C4-2B (cell line): Measurements from ENCODE around the gene APOBEC3A.
"Not testable (repeated sequence)": the region's sequence is repeated elsewhere in the genome, so short reads cannot be mapped to it uniquely, and the experiment has no call there.

ENCODE experiments used
- H3K27ac ChIP-seq: fragments of 450-650 bp; 2 replicates; pipeline ENCODE4 v1.5.1; 2017
- ZFX ChIP-seq: fragments of 450-650 bp; IDR thresholded peaks from 2 replicates; pipeline ENCODE4 v1.6.1; 2017
- TF ChIP-seq, protein P1 (sequence below): fragments of 450-650 bp; conservative IDR thresholded peaks from 2 replicates; pipeline ENCODE4 v1.5.1; 2017; ENCODE audit warnings: mild to moderate bottlenecking

The APOBEC3A gene

DNA sequence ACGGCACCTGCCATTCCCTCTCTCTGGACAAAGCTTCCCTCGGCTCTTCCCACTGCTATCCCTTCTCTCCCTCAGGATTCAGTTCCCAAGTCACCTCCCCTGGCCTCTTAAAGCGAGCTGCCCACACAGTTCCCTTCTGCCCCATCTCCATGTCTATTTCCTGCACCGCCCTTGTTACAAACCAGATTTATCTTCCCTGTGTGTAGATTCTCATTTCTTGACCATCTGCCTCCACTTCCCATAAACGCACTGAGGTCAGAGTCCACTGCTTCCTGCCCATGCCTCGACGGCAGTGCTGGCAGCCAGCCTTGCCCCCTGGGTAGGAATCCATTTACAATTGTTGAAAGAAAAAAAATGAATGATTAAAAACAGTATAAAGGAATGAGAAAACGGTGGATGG is 13.1 kb downstream of the APOBEC3A start:
- no peak overlapping the region for H3K27ac ChIP-seq

DNA sequence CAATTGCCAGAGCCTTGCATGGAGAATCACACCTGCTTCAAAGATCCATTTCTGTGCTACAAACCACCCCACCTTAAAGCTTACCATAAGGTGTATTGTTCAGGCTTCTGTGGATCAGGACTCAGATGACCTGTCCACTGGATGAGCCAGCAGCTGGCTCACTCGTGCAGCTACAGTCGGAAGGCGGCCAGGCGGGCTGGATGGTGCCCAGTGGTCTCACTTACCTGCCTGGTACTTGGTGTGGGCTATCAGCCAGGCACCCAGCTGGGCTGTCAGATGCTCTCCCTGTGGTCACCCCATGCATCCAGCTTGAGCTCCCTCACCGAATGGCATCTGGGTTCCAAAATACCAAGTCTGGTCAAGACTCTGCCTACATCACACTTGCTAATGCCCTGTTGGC is 13.8 kb downstream of the APOBEC3A start:
- H3K27ac ChIP-seq = no peak overlapping the region
- no peak for TF ChIP-seq ZFX
- TF ChIP-seq, protein P1, sequence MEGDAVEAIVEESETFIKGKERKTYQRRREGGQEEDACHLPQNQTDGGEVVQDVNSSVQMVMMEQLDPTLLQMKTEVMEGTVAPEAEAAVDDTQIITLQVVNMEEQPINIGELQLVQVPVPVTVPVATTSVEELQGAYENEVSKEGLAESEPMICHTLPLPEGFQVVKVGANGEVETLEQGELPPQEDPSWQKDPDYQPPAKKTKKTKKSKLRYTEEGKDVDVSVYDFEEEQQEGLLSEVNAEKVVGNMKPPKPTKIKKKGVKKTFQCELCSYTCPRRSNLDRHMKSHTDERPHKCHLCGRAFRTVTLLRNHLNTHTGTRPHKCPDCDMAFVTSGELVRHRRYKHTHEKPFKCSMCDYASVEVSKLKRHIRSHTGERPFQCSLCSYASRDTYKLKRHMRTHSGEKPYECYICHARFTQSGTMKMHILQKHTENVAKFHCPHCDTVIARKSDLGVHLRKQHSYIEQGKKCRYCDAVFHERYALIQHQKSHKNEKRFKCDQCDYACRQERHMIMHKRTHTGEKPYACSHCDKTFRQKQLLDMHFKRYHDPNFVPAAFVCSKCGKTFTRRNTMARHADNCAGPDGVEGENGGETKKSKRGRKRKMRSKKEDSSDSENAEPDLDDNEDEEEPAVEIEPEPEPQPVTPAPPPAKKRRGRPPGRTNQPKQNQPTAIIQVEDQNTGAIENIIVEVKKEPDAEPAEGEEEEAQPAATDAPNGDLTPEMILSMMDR = no peak

More for the DNA sequence above, 13.1 kb downstream of the APOBEC3A start:
- no peak for TF ChIP-seq ZFX
- TF ChIP-seq, protein P1 = no peak

DNA sequence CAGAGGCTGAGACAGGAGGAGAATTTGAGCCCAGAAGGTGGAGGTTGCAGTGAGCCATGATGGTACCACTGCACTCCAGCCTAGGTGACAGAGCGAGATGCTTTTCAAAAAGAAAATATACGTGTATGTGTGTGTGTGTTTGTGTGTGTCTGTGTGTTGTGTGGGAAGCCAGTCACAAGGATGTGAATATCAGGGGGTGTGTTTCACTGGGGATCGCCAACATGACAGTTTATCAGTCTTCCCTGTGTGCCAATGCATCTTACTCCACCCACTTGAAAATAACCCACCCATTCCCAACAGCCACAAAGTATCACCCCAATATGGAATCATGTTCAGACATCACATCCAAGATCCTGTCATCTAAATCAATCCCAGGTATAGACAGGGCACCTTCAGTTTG is 14.4 kb downstream of the APOBEC3A start:
- no peak overlapping the region for H3K27ac ChIP-seq
- TF ChIP-seq ZFX = no peak
- TF ChIP-seq, protein P1 = no peak

- no peak overlapping the region for H3K27ac ChIP-seq
- TF ChIP-seq, protein P1 = no peak
- no peak for TF ChIP-seq ZFX
These were observed 15.1 kb downstream of the APOBEC3A start for GRCh38 chr22:38972558-38972957.

DNA sequence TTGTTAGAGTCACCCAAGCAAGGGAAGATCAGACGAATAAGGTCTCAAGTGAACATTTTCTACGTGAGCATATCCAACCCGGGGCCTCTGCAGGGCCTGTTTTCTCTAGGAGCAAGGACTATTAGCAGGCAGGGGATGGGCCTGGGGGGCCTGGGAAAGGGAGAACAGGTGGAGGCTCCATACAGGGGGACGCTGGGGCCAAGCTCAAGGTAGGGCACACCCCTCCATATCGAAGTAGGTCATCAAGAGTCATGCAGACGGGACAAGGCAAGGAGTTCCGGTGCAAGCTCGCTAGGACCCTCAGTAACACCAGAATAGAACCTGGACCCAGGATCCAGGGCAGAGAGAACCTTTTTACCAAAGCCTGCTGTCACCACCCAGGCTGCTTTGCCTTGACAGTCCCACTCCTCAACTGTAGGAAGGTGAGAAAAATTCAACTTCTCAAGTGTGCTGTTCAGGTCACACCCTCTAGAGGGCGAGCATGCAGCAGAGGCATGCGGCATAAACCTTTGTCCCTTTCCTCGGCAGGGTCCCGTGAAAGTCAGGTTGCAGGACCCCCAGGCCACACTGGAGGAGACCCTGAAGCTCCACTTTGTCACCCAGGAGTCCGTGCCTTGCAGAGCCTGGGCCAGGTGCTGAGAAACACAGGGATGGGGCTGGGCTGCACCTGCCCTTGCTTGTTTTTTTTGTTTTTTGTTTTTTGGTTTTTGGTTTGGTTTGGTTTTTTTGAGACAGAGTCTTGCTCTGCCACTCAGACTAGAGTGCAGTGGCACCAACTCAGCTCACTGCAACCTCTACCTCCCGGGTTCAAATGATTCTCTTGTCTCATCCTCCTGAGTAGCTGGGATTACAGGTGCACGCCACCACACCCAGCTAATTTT is 16.1 kb downstream of the APOBEC3A start:
- no peak overlapping the region for H3K27ac ChIP-seq
- TF ChIP-seq, protein P1 = peak; percentile 91
- no peak for TF ChIP-seq ZFX

DNA sequence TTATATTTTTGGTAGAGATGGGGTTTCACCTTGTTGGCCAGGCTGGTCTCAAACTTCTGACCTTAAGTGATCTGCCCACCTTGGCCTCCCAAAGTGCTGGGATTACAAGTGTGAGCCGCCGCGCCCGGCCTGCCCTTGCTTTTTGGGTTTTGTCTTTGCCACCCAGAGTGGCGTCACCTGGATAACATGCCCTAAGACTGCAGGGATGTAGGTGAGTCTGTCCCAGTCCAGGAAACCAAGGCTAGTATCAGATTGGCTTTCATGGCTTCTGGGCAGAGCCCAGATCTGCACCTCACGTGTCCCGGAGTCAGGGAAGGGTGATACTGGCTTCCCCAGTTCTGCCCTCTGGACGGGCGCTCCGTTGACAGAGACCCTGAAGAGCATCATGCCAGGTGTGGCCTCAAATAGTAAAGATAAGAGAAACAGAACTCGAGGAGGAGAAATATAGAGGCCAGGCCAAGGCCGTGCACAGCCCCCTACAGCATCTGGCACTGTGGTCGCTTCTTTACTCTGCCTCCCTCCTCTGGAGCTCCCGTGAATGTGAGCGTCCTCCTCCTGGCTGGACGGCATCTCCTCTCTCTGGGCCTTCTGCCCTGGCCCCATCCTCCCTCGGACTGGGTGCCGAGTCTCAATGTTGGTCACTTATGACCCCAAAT is 16.9 kb downstream of the APOBEC3A start:
- no peak for TF ChIP-seq ZFX
- TF ChIP-seq, protein P1 = no peak
- H3K27ac ChIP-seq = no peak overlapping the region

- no peak overlapping the region for H3K27ac ChIP-seq
- no peak for TF ChIP-seq ZFX
- TF ChIP-seq, protein P1 = no peak
These were observed 17.4 kb downstream of the APOBEC3A start for GRCh38 chr22:38974826-38975175.

DNA sequence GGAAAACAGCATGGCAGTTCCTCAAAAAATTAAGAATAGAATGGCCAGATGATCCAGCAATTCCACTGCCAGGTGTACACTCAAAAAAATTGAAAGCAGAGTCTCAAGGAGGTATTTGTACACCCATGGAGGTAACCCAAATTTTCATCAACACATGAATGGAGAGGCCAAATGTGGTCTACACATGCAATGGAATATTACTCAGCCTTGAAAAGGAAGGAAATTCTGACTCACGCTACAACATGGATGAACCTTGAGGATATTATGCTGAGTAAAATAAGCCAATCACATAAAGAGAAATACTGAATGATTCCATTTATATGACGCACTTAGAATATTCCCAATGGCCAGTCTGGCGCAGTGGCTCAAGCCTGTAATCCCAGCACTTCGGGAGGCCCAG is 19.9 kb downstream of the APOBEC3A start:
- H3K27ac ChIP-seq = not testable (repeated sequence)

- H3K27ac ChIP-seq = not testable (repeated sequence)
These were observed 23.2 kb downstream of the APOBEC3A start for GRCh38 chr22:38980587-38980986.
